Suprapubic skin (tissue), 3 donors: ENCODE measurements around the gene PCDHAC2.

Experiments
- POLR2A ChIP-seq, 2 donors: fragments of 450-650 bp; IDR thresholded peaks; one replicate each; pipeline ENCODE4 v1.6.1; 2017; ENCODE audit warnings: antibody characterized with exemption in 2 of 2, mild to moderate bottlenecking in 2 of 2, moderate library complexity in 2 of 2
- TF ChIP-seq, protein P1 (sequence below), 2 donors: fragments of 200-600 bp in 1 of 2; fragments of 450-650 bp in 1 of 2; sonication (generic) in 1 of 2; IDR thresholded peaks; one replicate each; pipeline ENCODE4 v1.5.1; 2016 to 2019; ENCODE audit warnings: antibody characterized with exemption in 2 of 2, mild to moderate bottlenecking in 1 of 2, moderate library complexity in 1 of 2

DNA sequence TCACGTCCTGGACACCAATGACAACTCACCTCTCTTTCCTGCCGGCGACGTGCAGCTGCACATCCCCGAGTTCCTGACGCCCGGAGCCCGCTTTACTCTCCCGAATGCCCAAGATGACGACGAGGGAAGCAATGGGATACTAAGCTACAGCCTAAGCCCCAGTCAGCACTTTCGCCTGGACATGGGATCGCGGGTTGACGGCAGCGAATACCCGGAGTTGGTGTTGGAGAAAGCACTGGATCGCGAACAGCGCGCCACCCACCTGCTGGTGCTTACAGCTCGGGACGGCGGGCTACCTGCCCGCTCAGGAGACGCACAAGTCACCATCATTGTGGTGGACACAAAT, 39.1 kb upstream of the PCDHAC2 start:
- no peak for TF ChIP-seq POLR2A (IDR thresholded peaks at IDR 0.05)
- TF ChIP-seq, protein P1, sequence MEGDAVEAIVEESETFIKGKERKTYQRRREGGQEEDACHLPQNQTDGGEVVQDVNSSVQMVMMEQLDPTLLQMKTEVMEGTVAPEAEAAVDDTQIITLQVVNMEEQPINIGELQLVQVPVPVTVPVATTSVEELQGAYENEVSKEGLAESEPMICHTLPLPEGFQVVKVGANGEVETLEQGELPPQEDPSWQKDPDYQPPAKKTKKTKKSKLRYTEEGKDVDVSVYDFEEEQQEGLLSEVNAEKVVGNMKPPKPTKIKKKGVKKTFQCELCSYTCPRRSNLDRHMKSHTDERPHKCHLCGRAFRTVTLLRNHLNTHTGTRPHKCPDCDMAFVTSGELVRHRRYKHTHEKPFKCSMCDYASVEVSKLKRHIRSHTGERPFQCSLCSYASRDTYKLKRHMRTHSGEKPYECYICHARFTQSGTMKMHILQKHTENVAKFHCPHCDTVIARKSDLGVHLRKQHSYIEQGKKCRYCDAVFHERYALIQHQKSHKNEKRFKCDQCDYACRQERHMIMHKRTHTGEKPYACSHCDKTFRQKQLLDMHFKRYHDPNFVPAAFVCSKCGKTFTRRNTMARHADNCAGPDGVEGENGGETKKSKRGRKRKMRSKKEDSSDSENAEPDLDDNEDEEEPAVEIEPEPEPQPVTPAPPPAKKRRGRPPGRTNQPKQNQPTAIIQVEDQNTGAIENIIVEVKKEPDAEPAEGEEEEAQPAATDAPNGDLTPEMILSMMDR (IDR thresholded peaks at IDR 0.05) = no peak
